ENCODE data around the gene APP.
A peak's percentile ranks its signal among the peaks of the same experiment; 100 is the strongest.

APP gene

GRCh38 chr21:26080211-26080610 is 90.4 kb downstream of the APP start:
- ChIA-PET POLR2A (interaction anchor here (1.0 kb wide), 1 partner anchor 91 kb away, joined by 5 read pairs; no protein-coding TSS in a partner anchor), CTCF (interaction anchor here (1.5 kb wide), 1 partner anchor 89 kb away, joined by 3 read pairs; no protein-coding TSS in a partner anchor)
- TF ChIP-seq CTCF (IDR thresholded peaks at IDR 0.05; ENCODE audit: insufficient read depth, low read length, missing control alignments): no peak
- no peak for DNase-seq (ENCODE audit: low read depth, low spot score)
- H3K4me3 ChIP-seq (ENCODE audit: low read depth, low read length): no peak overlapping the region

- no peak for TF ChIP-seq CTCF (IDR thresholded peaks at IDR 0.05; ENCODE audit: insufficient read depth, low read length, missing control alignments)
- ChIA-PET CTCF (interaction anchor here (1.5 kb wide), 1 partner anchor 90 kb away, joined by 3 read pairs; no protein-coding TSS in a partner anchor), POLR2A (interaction anchor here (1.0 kb wide), 1 partner anchor 92 kb away, joined by 5 read pairs; no protein-coding TSS in a partner anchor)
- DNase-seq (ENCODE audit: low read depth, low spot score): no peak
- H3K4me3 ChIP-seq (ENCODE audit: low read depth, low read length): no peak overlapping the region
Measured at GRCh38 chr21:26079366-26079765, 91.2 kb downstream of the APP start.

GRCh38 chr21:26077521-26077920 is 93.0 kb downstream of the APP start:
- ChIA-PET POLR2A (no interaction called here), CTCF (no interaction called here)
- DNase-seq (ENCODE audit: low read depth, low spot score): no peak
- no peak for TF ChIP-seq CTCF (IDR thresholded peaks at IDR 0.05; ENCODE audit: insufficient read depth, low read length, missing control alignments)
- H3K4me3 ChIP-seq (ENCODE audit: low read depth, low read length): no peak overlapping the region

GRCh38 chr21:26072666-26073615 is 97.6 kb downstream of the APP start:
- DNase-seq (ENCODE audit: low read depth, low spot score): peak; percentile 75
- POLR2A ChIA-PET: no interaction called here
- H3K4me3 ChIP-seq (ENCODE audit: low read depth, low read length): no peak overlapping the region
- no peak for TF ChIP-seq CTCF (IDR thresholded peaks at IDR 0.05; ENCODE audit: insufficient read depth, low read length, missing control alignments)
- CTCF ChIA-PET: interaction anchor here (1.1 to 1.3 kb wide), 5 partner anchors 12 to 177 kb away, joined by 3 to 4 read pairs (median 3); no protein-coding TSS in a partner anchor

- H3K4me3 ChIP-seq (ENCODE audit: low read depth, low read length): peak overlapping the region; percentile 44
- POLR2A ChIA-PET: no interaction called here
- CTCF ChIA-PET: interaction anchor here (1.2 to 1.5 kb wide), 2 partner anchors 98 to 100 kb away, joined by 3 read pairs; partner anchors contain the start of gene APP
- peak; percentile 53 for DNase-seq (ENCODE audit: low read depth, low spot score)
- TF ChIP-seq CTCF (IDR thresholded peaks at IDR 0.05; ENCODE audit: insufficient read depth, low read length, missing control alignments): no peak
Measured at GRCh38 chr21:26070822-26071425, 99.6 kb downstream of the APP start.

- DNase-seq (ENCODE audit: low read depth, low spot score): no peak
- no peak for TF ChIP-seq CTCF (IDR thresholded peaks at IDR 0.05; ENCODE audit: insufficient read depth, low read length, missing control alignments)
- ChIA-PET POLR2A (no interaction called here), CTCF (interaction anchor here (1.7 kb wide), 1 partner anchor 174 kb away, joined by 5 read pairs; no protein-coding TSS in a partner anchor)
- H3K4me3 ChIP-seq (ENCODE audit: low read depth, low read length): no peak overlapping the region
Measured at GRCh38 chr21:26070121-26070520, 100.4 kb downstream of the APP start.
